Fibroblast of villous mesenchyme (primary cell): ENCODE data around the gene SLC22A5. TPM values are rescaled to one million over a fixed set of nuclear protein-coding genes. Genes with fewer than 3 reads are reported as not detected.

Experiments used
- DNase-seq: peaks from one replicate; pipeline ENCODE4 v3.0.0-alpha.2; 2010; ENCODE audit warnings: low read depth
- H3K4me3 ChIP-seq: 2 replicates; pipeline ENCODE4 v1.5.1; 2011; ENCODE audit warnings: low read depth, mild to moderate bottlenecking, low read length
- total RNA-seq: library from RNA; depleted of rRNA; stranded (reverse); fragments of >200 nt; gene quantifications from 2 replicates; pipeline ENCODE4 v1.2.3, GENCODE V29; 2012
- TF ChIP-seq, protein P1 (sequence below): IDR thresholded peaks from 2 replicates; pipeline ENCODE4 v1.5.1; 2012; ENCODE audit warnings: low read depth, mild to moderate bottlenecking, low read length; ENCODE audit not compliant: insufficient read depth

The SLC22A5 gene
- total RNA-seq, 1 donor: 7.3 TPM

- H3K4me3 ChIP-seq: no peak overlapping the region
- TF ChIP-seq, protein P1, sequence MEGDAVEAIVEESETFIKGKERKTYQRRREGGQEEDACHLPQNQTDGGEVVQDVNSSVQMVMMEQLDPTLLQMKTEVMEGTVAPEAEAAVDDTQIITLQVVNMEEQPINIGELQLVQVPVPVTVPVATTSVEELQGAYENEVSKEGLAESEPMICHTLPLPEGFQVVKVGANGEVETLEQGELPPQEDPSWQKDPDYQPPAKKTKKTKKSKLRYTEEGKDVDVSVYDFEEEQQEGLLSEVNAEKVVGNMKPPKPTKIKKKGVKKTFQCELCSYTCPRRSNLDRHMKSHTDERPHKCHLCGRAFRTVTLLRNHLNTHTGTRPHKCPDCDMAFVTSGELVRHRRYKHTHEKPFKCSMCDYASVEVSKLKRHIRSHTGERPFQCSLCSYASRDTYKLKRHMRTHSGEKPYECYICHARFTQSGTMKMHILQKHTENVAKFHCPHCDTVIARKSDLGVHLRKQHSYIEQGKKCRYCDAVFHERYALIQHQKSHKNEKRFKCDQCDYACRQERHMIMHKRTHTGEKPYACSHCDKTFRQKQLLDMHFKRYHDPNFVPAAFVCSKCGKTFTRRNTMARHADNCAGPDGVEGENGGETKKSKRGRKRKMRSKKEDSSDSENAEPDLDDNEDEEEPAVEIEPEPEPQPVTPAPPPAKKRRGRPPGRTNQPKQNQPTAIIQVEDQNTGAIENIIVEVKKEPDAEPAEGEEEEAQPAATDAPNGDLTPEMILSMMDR: no peak
- DNase-seq: no peak
These were observed 2.1 kb downstream of the SLC22A5 start for GRCh38 chr5:132371603-132371994.

GRCh38 chr5:132372127-132372526, 2.6 kb downstream of the SLC22A5 start:
- TF ChIP-seq, protein P1: no peak
- no peak overlapping the region for H3K4me3 ChIP-seq
- no peak for DNase-seq

DNA sequence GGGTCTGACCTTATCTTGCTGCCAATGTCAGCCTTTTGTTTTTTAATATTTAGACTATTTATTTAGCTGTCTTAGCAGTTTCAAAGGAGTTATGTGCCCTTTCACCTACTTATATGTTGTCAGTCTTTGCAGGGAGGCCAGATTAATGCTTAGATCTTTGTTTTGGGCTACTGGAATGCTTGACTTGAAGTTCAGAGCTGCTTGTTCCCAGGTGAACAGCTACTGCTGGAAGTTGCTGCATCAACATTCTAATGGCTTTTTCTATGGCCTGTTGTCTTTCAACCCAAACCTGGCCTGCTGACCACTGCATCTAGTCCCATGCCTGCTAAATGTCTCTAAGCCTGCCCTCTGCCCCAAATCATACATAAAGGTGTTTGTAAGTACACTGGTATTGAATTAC, 3.0 kb downstream of the SLC22A5 start:
- H3K4me3 ChIP-seq: no peak overlapping the region
- TF ChIP-seq, protein P1: no peak
- no peak for DNase-seq

GRCh38 chr5:132375957-132376356, 6.4 kb downstream of the SLC22A5 start:
- TF ChIP-seq, protein P1: no peak
- no peak for DNase-seq
- H3K4me3 ChIP-seq: no peak overlapping the region

- TF ChIP-seq, protein P1: no peak
- no peak overlapping the region for H3K4me3 ChIP-seq
- no peak for DNase-seq
These were observed 7.5 kb downstream of the SLC22A5 start for GRCh38 chr5:132376694-132377641.

DNA sequence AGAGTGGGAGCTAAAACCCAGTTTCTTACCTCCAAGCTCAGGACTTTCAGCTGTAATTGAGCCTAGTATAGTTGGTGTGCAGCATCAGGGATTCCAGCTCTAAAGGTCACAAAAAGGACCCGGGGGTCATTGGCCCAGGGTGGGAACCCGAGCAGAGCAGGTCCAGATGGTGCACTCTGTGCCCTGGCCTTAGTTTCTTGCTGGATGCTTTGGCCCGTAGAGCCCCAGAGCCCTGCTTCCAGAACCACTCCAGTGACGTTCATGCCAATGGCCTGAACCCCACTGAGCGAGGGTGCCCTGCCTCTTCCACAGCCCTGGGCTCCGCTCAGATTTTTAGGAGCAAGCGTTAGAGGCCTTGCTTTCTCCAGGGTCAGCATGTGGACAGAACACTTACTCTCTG, 8.2 kb downstream of the SLC22A5 start:
- DNase-seq: no peak
- no peak overlapping the region for H3K4me3 ChIP-seq
- TF ChIP-seq, protein P1: no peak
